ENCODE data around the gene DIO2. TPM values are rescaled to one million over a fixed set of nuclear protein-coding genes. Genes with fewer than 3 reads are reported as not detected.

DIO2 gene
- total and polyA plus RNA-seq, 9 of the 15 experiments (the other 6 are each of a cell fraction or from before 2014, with no cell fraction given) = not detected

GRCh38 chr14:80167793-80168448 lies 43.4 kb downstream of the DIO2 start:
- no peak overlapping the region for H3K27ac ChIP-seq (ENCODE audit: extremely low read depth, low read depth, low read length)
- no peaks in the 10 kb centered on the region for H4K20me1 ChIP-seq (replicated peaks; ENCODE audit: control insufficient read depth, insufficient read depth, low read length)
- WGBS (ENCODE audit: insufficient coverage, low coverage, missing lambda C conversion rate) = 2% methylated on average over 6 of the region's 6 CpGs
- DNase-seq (ENCODE audit: extremely low read depth in 1 of 4, low spot score in 3 of 4) = no peak
- H3K36me3 ChIP-seq (ENCODE audit: control insufficient read depth, insufficient read depth, low read length) = no peaks in the 10 kb centered on the region
- no peak overlapping the region for H3K9ac ChIP-seq (ENCODE audit: insufficient read depth in 1 of 2, low read depth in 2 of 2, low read length in 2 of 2)
- no peaks in the 10 kb centered on the region for H3K79me2 ChIP-seq (ENCODE audit: control insufficient read depth, insufficient read depth, low read length)
- FAIRE-seq = no peak
- H3K9me3 ChIP-seq (replicated peaks; ENCODE audit: control insufficient read depth, insufficient read depth, low read depth, low read length) = no peaks in the 10 kb centered on the region; the same call in 1 of the 2 replicates
- H3K9me1 ChIP-seq (ENCODE audit: control insufficient read depth, insufficient read depth, low read length) = no peaks in the 10 kb centered on the region
- intact Hi-C loops (cut with micrococcal nuclease) (no loop called here), in situ Hi-C loops (cut with MboI) (no loop called here)
- no TSS peak for BruUV-seq (replicated peaks)
- ATAC-seq = no peak
- TF ChIP-seq TEAD2 (tag; IDR thresholded peaks at IDR 0.05) = no peak
- no peak for TF ChIP-seq HES1 (IDR thresholded peaks at IDR 0.05; ENCODE audit: low read depth)
- no peak for TF ChIP-seq ZKSCAN8 (CRISPR knock-in tag; IDR thresholded peaks at IDR 0.05)
- no peak for TF ChIP-seq NCOR1 (IDR thresholded peaks at IDR 0.05)
- no peak for TF ChIP-seq HNRNPLL (IDR thresholded peaks at IDR 0.05; ENCODE audit: low read depth, low read length, poor library complexity, severe bottlenecking)
- ChIA-PET POLR2A (no interaction called here), CTCF (ENCODE audit: low intra/inter-chr PET ratio) (no interaction called here)
- H3K27me3 ChIP-seq (ENCODE audit: control insufficient read depth in 2 of 2, insufficient read depth in 2 of 2, low read length in 2 of 2) = no peaks in the 10 kb centered on the region
- H3K4me1 ChIP-seq (replicated peaks in 1 of 2; ENCODE audit: control insufficient read depth in 2 of 2, insufficient read depth in 2 of 2, low read length in 2 of 2) = no peaks in the 10 kb centered on the region
- H2AFZ ChIP-seq (ENCODE audit: low read depth, low read length) = no peak overlapping the region
- H3K4me3 ChIP-seq = no peak overlapping the region
- H3K4me2 ChIP-seq (ENCODE audit: insufficient read depth, low read length) = no peak overlapping the region
